NCI-H524 treated with DMSO at 0.1 percent for 48 hours (cell line): Measurements from ENCODE around the gene SH3TC1.

Experiments used
- DNase-seq: peaks from one replicate; lab custom pipeline; 2025; lab: John Stamatoyannopoulos, UW

SH3TC1 gene

DNA sequence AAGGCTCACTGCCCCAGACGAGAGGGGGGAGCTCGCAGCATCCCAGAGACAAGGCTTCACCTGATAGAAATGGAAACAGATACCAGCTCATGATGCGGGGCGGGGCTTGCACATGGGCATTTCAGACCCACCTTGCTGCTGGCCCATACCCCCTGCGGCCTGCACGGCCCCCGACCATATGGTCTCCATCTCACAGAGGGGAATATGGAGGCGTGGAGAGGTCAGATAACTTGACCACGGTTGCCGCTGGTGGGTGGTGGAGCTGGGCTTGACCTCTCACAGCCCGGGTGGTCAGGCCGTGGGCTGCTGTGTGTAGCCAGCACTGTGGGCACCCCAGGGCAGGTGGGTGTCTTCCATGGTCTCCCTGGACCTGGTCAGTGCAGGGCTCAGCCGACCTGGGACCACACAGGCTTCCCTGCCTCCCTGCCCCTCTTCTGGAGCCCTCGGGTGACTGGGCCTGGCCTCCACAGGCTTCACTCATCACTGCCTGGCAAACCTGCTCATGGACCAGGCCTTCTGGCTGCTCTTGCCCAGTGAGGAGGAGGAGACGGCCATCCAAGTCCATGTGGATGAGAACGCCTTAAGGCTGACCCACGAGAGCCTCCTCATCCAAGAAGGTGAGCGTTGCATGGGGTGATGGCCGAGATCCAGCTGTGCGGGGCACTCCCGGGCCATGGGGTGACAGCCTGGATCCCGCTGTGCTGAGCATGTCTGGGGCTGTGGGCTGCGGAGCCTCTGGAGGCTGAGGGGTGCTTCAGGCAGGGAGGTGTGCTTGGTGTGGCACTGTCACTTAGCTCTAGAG is 16.8 kb downstream of the SH3TC1 start:
- no peak for DNase-seq

DNA sequence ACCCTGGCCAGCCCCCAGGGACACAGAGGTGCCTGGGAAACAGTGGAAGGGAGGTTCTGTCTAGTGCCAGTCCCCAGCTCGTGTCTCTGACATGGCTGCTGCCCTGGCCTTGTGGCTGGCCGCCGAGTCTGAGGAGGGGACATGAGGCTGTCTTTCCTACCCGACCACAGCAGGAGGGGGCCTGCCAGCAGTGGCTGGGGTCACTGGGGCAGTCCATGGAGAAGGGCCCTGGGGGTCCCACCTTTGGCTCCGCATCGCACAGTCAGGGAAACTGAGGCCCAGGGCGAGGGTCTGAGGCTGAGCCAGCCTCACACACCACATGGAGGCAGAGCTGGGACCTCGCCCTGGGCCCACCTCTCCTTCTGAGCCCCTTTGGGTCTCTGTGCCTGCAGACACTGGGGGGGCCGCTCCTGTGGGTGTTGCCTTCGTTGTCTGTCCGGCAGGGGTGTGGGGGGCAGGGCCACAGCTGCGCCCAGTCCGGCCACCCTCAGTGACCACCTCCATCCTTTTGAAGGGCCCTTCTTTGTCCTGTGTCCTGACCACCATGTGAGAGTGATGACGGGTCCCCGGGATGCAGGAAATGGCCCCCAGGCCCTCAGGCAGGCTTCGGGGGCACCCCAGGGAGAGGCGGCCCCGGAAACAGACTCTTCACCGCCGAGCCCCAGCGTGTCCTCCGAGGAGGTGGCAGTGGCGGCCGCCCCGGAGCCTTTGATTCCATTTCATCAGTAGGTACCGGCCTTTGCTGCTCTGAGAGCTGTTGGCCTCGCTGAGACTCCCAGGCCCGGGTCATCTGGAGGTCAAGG is 17.6 kb downstream of the SH3TC1 start:
- no peak for DNase-seq

- DNase-seq: no peak
These were observed 18.1 kb downstream of the SH3TC1 start for GRCh38 chr4:8217246-8217511.

DNA sequence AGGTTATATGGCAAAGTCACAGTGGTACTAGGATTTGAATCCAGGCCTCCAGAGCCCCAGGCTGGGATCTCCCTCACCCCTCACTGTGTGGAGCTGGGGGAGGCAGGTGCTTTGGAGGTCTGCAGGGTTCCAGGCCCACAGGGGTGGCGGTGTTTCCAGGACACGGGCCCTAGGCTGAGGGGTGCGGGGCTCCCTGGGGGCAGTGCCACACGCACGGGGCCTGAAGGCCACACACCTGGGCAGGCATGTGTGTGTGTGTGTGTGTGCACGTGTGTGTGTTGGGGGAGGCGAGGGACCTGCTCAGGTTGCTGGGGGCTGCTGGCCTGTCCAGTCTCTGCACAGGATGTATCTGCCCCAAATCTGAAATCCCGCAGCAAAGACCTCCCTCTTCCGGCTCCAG is 18.8 kb downstream of the SH3TC1 start:
- no peak for DNase-seq

- no peak for DNase-seq
These were observed 19.4 kb downstream of the SH3TC1 start for GRCh38 chr4:8218371-8219031.

DNA sequence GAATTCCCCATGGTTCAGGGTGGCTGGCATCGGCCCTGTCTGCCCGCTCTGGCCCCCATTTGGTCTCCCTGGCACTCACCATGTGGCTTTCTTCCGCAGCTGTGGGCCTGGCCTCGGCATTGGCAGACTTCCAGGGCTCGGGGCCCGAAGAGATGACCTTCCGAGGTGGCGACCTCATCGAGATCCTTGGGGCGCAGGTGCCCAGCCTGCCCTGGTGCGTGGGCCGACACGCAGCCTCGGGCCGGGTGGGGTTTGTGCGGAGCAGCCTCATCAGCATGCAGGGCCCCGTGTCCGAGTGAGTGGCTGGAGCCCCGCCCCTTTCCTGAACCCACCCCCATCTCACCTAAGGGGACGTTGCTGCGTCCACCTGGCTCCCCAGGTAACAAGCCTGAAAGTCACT is 20.1 kb downstream of the SH3TC1 start:
- DNase-seq: no peak

- DNase-seq: no peak
These were observed 21.8 kb downstream of the SH3TC1 start for GRCh38 chr4:8220661-8221450.

DNA sequence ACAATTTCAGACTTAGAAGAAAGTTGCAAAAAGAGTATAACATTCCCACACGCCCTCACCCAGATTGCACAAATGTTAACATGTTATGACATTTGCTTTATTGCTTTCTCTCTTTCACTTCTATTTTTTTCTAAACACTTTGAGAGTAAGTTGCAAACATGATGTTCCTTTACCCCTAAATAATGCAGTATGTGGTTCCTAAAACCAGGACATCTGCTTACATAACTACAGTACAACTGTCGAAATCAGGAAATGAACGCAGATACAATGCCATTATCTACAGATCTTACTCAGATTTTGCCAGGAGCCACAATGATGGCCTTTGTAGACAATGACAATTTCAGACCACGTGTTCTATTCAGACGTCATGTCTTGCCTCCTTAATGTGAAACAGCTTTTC is 22.4 kb downstream of the SH3TC1 start:
- DNase-seq: no peak

DNA sequence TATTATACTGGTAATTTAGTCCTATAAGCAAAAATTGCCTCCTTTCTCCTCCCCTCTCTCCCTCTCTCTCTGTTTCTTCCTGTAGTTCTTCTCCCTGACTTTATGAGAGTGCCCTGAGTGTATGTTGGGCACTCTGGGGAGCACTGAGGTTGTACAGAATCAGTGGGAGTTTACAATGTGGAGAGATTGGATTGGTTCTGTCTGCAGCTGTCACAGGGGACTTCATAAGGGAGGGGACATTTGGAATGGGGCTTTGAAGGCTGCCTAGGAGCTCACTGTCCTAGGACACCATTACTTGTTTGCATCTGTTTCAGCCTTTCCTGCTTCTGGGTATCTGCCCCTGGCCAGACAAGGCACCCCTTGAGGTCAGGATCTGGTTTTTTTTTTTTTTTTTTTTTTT is 22.9 kb downstream of the SH3TC1 start:
- DNase-seq: no peak

DNA sequence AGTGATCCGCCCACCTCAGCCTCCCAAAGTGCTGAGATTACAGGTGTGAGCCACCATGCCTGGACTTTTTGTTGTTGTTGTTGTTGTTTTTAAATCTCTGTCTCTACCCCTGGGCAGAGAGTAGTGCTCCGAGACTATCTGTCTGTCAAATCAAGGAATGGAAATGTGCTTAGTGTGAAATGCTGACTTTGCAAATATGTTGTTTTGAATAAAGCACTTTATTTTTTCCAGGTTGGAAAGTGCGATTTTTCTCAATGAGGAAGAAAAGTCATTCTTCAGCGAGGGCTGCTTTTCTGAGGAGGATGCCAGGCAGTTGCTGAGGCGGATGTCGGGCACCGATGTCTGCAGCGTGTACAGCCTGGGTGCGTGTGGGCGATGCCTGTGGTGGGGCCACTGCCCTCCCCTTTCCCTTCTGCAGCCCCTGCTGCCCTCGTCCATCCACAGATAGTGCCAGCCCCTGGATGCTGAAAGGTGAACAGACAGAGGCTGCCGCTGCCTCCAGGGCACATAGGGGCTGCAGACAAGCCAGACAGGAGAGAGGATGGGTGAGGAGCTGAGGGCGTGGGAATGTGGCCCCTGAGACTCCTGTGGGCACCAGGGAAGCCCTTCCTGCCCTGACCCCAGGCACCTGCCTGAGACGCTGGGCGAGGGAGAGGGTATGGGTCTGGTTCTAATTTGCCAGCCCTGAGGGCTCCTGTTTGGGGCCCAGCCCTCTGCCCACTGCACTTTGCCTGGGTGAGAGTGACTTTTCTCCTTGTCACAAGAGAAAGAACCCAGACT is 23.7 kb downstream of the SH3TC1 start:
- DNase-seq: no peak

GRCh38 chr4:8224267-8224974 is 25.3 kb downstream of the SH3TC1 start:
- DNase-seq: no peak

DNA sequence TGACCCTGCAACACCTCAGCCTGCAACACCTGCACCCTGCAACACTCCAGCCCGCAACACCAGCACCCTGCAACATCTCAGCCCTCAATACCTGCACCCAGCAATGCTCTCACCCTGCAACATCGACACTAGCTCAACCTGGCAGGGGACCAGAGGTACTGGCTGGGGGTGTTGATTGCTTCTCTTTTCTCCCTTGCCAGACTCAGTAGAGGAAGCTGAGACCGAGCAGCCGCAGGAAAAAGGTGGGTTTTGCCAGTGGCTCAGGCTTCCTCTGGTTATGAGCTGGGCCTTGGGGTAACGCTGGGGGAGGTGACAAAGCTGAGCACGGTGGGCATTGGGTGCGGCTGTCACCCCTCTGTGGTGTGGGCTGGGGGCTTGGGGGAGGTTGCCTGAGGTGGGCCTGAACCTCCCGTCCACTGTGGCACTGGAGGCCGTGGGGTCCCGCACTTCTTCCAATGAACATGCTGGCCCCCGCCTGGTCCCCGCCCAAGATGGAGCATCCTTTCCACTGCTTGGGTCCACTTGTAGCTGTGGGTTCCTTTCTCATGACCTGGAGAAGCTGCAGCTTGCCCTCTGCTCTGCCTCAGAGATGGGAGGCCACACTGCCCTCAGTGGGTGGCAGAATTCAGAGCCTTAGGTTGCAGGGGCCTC is 26.0 kb downstream of the SH3TC1 start:
- no peak for DNase-seq

DNA sequence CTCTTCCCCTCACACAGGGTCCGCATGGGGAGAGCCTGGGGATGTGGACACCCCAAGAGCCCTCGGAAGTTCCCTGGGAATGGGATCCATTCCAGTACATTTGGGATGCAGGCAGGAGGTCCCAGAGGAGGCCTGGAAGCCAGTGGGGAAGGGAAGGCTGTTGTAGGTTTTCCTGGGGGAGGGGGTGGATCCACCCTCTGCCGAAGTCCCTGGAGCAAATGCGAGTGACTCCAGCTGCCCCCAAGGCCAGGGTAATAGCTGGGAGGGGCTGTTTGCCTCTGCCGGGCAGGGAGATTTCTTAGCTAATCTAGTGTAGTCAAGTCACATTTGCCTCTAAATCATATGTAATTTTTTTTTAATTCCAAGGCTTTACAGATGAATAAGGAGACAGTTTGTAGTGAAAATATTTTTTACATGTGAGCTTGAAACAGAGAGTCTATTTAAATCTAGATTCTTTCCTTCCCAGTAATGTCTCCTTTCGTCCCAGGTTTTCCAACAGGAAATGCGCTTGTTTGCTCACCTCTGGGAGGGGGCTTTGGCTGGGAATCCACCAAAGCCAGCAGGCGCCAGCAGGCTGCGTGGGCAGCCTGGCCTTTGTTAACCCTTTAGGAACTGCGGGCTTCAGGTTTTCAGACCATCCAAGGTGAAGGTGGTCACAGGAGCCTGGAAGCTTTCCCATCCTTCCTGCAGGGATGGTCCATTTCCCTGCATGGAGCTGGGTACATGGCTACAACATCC is 26.8 kb downstream of the SH3TC1 start:
- no peak for DNase-seq

GRCh38 chr4:8227201-8227770 is 28.2 kb downstream of the SH3TC1 start:
- no peak for DNase-seq

DNA sequence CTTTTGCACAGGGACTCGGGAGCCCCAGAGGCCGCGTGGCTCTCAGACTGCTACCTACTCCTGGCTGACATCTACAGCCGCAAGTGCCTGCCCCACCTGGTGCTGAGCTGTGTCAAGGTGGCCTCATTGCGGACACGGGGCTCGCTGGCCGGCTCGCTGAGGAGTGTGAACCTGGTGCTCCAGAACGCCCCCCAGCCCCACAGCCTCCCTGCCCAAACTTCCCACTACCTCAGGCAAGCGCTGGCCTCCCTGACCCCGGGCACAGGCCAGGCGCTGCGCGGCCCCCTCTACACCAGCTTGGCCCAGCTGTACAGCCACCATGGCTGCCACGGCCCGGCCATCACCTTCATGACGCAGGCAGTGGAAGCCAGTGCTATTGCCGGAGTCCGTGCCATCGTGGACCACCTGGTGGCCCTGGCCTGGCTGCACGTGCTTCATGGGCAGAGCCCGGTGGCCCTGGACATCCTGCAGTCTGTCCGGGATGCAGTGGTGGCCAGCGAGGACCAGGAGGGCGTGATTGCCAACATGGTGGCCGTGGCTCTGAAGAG is 28.8 kb downstream of the SH3TC1 start:
- no peak for DNase-seq

GRCh38 chr4:8228319-8229250 is 29.5 kb downstream of the SH3TC1 start:
- no peak for DNase-seq

DNA sequence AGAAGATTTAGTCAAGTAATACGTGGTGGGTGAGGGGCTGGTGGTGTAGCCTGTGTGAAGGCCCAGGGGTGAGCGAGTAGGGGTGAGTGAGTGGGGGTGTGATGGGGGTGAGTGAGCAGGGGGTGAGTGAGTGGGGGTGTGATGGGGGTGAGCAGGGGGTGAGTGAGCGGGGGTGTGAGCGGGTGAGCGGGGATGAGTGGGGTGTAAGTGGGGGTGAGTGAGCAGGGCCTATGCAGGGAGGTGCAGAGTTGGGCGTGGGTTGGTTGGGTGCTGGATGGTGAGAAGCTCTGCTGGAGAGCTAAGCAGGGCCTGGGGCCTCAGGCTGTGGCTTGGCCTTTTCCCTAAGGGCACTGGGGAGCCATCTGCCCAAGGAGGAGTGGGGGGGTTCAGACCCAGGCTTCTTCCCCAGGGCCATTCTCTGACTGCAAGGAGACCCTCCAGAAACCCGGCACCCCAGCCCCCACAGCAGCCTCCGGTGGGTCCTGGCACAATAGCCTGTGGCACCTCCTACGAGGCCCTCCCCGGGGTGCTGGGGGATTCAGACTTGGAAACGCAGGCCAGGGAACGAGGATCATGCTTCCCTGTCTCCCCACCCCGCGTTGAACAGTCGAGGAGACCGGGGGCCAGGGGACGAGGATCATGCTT is 30.4 kb downstream of the SH3TC1 start:
- DNase-seq: no peak
